HG03175 (cell line): ENCODE results near the gene ESYT2.
A peak's percentile ranks its signal among the peaks of the same experiment; 100 is the strongest.

Source experiments
- ATAC-seq: cut with Tn5 transposase; IDR thresholded peaks from one replicate; pipeline ENCODE4 v1.9.1; 2021; ENCODE audit warnings: mild to moderate bottlenecking, moderate library complexity; ENCODE audit not compliant: unreplicated experiment

ESYT2 gene

DNA sequence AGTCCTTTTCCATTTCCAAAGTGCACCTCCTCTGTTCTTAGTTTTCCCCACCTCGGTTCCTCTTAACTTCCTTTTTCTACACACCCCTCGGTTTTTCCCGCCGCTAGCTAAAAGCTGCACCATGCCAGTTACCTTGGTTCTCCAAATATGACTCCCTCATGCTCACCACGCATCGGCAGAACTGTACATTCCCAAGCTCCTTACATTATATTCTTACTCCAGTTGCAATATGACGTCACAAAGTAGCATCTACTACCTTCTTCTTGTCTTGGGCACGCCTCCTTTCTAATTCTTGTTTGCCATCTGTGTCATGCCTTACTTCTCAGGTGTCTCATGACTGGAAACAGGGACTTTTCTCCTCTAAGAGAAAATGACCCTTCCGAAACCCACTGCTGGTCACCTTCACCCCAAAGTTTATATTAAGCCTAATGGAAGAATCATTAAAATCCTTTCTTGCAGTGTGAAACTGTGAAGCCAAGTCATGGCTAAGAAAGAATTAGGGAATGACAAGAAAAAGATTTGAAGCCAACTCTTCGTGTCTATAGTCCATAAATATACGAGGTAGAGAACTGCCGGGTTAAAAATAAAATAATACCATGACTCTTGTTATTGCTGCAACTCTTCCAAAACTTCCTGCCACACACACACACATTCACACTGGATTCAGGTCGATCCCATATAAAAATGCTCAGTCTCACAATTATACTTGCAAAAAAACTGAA lies 1.7 kb downstream of the ESYT2 start:
- ATAC-seq, result no peak

DNA sequence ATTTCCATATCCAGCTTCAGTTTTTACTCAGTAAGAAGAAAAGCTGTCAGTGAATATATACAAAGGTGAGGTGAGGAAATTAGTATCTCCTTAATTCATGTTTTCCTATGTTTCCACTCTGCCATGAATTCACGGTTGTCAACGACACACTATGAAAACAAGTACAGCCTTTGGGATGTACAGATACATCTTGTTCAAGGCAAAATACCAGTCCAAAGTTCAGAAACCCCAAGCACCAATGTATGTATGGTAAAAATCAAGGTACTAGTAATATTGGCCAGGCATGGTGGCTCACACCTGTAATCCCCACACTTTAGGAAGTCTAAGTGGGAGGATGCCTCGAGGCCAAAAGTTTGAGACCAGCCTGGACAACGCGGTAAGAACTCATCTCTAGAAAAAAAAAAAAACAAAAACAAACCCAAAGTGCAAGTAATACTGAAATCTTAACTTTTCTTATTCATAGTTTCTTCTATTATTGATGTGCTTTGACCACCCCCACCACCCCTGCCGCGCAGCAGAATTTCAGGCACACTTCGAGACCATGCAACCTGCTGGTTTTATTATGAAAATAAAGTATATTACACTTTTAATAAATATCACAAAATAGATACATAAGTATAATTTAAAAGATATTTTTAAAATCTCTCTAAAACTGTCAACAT lies 3.5 kb downstream of the ESYT2 start:
- ATAC-seq, result no peak

DNA sequence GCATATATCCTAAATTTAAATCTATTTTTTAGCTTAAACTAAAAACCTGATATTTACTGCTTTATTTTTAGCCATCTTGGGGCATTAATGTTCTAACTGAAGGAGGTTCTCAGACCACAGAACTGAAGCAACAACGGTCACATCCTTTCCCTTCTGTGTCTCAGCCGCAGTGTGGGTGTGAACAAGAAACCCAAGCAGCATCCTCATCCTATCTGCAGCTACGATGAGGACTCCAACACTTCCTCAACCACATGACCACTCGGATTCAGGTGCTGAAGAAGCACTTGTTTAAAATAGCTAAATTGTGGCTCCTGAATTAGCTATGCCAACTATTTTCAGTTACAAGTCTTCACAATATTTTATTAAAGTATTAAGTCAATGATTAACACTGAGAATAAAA lies 5.3 kb downstream of the ESYT2 start:
- ATAC-seq, result peak; percentile 85

DNA sequence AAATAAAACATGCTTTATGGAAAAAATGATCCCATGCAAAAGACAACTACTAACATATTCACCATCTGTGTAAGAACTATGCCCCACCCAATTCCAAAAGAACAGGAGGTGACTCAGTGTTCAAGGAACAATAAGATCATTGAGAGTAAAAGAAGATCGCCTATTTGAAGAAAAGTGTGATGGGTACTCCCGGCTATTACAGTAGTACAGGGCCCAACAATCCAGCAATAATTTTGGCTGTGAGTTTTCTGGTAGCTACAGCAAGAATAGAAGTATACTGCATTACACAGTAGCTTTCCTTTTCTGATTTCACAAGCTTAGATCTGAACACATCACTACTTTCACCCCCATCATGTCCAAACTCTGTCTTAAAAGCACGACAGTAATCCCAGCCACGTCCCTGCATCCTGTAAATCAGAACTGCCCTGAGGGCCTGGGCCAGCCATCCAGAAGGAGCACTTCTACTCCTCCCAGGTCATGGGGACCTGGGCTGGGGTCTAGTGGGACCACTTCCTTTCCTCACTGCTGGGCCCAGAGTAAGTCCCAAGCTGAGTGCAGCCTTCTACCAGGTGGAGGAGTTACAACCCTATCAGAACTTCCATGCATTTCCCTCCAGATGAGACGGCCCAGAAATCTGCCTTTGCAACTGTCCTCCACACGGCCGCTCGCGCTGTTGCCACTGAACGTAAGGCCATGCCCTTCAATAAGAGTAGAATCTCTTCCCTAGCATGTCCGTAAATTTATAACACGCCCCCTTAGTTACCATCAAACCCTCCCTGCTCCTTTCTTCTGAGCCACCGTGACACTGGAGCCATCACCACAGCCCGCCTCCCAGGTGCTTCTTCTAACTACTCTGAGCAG lies 7.9 kb downstream of the ESYT2 start:
- no peak for ATAC-seq

DNA sequence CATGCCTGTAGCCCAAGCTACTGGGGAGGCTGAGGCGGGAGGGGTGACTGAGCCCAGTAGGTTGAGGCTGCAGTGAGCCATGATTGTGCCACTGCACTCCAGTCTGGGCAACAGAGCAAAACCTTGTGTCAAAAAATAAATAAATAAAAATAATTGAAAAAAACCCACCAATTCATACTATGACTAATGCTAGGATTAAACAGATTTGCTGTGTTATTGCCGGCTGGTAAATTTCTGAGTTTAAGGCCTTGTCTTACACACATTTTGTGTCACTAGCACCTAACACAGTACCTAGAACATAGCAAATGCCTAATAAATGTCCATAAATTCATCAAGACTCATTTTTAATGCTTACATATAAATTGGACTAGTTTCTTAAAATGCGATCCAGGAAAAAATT lies 8.7 kb downstream of the ESYT2 start:
- no peak for ATAC-seq

DNA sequence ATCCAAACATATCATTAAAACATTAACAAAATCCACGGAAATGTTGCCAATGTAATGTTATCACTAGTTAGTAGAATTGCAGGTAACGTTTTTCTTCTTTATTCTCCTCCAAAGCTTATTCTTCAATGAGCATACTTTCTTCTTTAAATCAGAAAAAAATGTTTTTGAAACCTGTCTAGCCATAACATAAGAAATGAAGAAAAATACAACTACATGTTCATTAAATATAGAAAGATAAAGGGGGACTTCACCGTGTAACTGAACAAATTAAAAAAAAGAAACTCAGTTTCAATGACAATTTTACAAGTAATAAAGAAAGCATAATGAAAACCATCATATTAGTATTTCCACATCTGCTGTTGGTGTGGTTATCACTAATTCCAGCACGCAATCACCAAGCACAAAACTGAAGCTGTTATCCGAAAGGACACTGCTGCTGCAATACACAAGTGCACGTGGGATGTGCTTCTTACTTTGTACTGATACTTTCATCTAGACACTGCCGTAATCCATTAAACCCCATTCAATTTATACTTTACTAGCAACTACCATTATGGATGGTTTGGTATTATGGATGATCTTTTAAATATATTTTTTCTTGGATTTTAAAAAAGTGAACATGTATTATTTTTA lies 9.6 kb downstream of the ESYT2 start:
- ATAC-seq, result no peak

DNA sequence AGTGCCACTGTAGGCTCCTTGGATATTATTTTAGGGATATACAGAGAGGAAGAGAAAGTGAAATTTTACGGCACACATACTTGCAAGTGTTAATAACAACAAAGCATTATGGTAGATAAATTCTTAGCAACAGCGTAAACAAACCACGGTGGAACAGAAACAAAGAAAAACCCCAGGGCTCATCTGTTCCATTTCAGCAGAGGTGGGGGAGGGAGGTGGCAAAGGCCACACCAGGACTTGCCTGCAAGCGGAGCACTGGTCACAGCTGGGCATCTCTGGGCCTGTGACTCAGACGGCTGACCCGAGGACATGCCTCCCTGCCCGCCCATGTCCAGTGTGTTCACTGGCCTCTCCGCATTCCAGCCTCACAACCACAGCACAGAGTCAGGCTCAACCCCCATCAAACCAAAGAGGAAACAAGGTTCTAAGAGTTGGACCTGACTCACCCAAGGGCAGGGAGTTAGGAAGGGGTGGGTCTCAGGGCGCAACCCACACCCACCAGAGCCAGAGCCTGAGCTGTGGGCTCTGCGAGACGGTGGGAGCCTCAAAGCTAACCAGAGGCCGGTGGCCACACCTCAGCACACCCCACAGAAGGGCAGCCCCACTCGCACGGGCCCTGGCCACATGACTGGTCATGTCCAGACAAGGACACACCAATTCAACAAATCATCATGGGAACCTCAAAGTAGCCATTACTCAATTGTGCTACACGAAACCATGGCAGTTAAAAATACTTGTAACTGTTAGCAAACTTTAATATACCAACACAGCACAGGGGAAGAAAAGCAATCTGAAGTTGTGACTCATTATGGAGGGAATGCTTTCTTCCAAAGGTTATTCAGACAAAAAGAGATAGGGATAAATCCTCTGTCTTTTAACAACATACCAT lies 10.7 kb downstream of the ESYT2 start:
- ATAC-seq, result peak; percentile 88

DNA sequence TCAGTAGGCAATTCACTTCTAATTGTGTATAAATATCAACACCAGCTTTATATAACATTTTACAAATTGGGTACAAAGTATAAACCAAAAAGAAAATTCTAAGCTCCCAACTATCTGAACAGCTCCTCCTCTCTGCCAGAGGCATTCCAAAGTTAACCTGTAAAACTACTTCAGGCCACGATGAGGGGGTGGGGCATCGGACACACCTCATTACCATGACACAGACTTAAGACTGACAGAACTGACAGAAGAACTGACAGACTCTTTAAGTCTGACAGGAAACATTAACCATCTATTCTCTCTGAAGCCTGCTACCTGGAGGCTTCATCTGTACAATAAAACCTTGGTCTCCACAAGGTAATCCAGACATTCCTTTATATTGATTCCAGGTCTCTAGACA lies 12.3 kb downstream of the ESYT2 start:
- no peak for ATAC-seq

DNA sequence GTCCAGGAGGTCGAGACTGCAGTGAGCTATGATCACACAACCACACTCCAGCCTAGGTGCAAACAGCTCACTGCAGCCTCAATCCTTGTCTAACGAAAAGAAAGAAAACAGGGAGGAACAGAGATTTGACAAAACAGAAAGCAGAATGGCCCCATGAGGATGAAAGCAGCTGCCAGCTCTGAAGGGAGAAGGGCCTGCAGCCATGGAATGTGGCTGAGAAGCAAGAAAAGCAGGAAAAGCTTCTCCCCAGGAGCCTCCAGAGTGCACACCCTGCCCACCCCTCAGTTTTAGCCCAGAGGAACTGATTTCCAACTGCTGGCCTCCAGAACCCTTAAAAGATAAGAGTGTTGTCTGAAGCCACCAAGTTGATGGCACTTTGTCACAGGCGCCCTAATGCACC lies 13.0 kb downstream of the ESYT2 start:
- ATAC-seq, result no peak

DNA sequence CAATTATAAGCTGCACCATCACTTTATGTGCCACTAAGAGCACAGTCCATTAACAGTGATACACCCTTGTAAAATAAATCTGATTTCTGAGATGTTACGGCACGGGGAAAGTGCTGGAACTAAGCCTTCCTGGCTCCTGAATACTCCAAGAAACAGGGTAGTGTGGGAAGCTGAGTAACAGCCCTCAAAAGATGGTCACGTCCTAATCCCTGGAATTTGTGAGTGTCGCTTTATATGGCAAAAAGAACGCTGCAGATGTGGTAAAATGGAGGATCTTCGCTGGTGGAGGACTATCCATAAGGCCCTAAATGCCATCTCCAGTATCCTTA lies 13.5 kb downstream of the ESYT2 start:
- no peak for ATAC-seq

DNA sequence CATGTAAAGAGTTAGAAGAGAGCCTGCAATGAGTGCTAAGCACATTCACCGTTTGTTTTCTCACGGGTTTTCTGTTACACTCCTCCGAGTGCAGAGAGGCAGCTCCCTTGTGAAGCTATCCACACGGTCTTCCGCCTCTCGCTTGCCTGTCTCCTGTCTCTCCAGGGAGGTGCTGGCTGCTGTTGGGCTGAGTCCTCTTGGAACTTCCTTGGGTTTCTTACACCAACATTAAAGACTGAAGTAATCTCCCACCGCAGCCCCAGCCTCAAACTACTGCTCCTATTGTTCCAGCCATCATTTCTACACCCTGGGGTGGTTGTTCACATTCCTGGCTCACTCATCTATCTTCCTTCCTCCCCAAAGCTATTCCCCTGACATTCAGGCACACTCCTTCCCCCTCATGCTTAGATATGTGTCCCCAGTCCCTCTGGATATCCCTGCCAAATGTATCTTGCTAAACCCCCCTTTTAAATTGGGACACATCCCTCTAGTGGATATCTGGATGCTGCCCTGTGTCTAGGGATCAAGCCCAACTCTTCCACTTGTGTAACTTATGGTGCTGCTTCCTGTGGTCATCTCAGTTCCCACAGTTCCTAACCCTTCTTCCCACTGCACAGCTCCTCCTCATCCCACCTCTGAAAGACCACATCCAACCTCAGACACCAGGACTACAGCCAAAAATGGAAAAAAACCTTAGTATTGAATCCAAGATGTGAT lies 14.1 kb downstream of the ESYT2 start:
- no peak for ATAC-seq

DNA sequence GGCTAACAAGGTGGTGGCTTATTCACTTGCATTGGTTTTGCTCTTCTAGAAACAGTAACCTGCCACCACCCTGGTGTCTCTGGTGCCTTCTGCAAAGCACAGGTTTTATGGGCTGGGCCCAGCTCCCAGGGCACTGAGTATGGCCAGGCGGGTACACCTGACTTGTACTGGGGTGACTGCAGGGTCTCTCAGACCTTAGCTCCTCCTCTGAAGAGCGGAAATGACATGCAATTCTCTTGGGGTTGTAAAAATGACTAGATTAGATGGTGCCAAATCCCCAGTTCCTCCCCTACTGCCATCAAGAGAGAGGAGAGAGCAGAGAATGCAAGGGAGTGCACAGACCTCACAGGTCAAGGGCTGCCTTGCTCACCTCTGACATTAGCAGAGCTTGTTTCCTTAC lies 14.7 kb downstream of the ESYT2 start:
- no peak for ATAC-seq

DNA sequence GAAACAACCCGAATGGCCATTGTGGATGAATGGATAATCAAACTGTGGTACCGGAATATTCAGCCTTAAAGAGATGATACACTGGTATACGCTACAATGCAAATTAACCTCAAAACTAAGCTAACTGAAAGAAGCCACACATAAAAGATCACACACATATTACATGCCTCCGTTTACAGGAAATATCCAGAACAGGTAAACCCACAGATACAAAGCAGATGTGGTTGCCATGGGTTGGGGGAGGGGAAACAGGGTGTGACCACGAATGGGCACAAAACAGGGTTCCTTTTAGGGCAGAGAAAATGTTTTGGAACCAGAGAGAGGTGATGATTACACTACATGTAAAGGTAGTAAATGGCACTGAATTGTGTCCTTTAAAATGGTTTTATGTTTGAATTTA lies 16.6 kb downstream of the ESYT2 start:
- ATAC-seq, result no peak

DNA sequence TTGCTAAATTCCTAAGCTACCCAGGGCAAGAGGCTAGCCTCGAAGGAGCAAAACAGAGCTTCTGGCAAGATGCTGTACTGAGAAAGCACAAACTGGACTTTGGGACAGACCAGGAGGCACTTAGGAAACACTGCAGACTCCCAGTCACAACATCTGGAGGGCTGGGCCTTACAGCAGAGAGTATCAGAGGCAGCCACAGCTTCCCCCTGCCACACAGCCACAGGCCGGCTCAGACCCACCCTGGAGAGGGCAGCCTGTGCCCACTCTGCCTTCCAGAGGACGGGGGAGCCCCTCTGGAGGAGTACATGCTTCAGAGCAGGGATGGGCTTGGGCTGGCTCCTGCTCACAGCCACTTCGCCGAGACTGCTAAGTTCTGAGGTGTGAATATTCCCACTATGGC lies 17.4 kb downstream of the ESYT2 start:
- no peak for ATAC-seq

DNA sequence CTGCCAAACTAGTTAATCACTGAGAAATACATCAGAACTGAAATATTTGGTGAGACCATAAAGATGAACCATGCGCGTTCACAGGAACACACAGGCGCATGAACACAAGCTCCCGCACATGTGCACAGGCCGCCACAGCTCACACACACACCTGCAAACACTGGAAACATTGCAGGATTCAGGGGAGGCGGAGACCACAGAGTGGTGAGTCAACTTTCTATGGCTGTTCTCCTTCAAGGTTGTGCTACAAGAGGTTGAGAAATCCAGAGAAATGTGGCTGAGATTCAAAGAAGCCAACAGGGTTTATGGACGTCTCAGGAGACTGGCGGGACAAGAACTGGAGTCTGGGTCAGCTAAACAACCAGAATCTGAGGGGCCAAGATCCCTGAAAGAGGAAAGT lies 17.8 kb downstream of the ESYT2 start:
- no peak for ATAC-seq

DNA sequence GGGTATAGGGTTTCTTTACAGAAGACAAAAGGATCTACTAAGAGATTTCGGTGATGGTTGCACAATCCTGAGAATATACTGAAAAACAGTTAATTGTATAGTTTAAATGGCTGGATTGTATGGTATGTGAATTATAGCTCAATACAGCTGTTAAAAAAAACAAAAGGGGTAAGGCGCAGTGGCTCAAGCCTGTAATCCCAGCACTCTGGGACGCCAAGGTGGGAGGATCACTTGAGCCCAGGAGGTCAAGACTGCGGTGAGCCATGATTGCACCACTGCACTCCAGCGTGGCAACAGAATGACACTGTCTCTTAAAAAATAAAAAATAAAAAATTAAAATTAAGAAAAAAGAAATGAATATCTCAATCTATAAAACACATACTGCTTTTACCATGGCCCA lies 18.5 kb downstream of the ESYT2 start:
- no peak for ATAC-seq

DNA sequence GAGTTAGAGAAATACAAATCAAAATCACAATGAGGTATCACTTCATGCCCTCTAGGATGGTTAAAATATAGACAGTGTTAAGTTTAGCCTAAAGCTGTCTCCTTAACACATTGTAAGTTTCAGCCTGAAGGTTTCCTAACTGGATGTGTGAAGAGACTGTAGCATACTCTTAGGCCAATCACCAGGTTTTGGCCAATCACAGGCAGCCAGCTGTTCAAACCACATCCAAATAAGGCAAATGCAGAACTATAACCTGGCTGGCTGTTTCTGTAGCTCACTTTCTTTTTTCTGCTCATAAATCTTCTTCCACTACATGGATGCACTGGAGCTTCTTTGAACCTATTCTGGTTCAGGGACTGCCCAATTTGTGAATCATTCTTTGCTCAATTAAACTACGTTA lies 19.7 kb downstream of the ESYT2 start:
- ATAC-seq, result peak; percentile 96

DNA sequence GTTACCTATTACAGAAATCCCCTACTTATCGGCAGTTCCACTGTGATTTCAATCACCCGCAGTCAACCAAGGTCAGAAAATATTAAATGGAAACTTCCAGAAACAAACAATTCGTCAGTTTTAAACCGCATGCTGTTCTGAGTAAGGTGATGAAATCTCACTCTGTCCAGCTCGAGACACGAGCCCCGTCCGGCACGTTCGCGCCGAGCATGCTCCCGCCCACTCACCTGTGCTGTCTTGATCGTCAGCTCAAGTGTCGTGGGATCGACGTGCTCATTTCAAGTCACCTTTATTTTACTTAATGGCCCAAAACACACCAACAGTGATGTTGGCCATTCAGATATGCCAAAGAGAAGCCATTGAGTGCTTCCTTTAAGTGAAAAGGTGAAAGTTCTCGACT lies 21.2 kb downstream of the ESYT2 start:
- ATAC-seq, result no peak

DNA sequence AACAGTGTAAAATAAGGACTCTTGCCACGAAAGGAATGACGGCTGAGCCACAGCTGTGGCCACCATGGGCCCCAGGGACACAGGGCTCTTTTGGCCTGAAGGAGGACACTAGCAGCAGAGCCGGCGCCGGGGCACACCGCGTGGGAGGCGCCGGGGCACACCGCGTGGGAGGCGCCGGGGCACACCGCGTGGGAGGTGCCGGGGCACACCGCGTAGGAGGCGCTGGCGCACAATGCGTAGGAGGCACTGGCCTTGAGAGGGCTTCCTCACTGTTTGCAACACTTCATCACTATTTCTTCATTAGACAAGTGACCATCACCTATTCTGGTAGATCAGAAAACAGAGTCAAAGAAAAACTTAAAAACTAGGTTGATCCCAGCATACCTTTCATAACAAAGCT lies 23.4 kb downstream of the ESYT2 start:
- no peak for ATAC-seq

DNA sequence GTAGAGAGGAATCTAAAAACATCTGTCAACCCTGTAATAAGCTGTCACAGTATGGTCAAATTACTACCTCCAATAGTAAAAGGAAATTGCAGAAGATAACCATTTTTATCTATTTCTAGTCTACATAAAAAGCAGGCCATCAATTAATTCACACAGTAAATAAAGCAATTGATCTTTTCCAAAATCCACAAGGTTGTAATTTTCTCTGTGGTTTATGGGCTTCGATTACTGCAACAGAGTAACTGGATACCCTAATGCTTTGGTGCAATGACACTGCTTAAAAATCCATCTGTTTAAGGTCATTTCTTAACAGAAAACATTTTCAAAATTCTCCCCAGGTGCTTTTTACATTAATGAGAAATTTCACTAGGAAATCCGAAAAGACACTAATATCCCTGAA lies 23.9 kb downstream of the ESYT2 start:
- no peak for ATAC-seq
